GM18508 (cell line): ENCODE data around the gene NBEA.

ENCODE experiments used
- ATAC-seq: cut with Tn5 transposase; IDR thresholded peaks from one replicate; pipeline ENCODE4 v1.9.1; 2021; ENCODE audit warnings: moderate number of reproducible peaks; ENCODE audit not compliant: insufficient read depth, unreplicated experiment

NBEA gene

GRCh38 chr13:35163674-35164073, 221.6 kb downstream of the NBEA start:
- no peak for ATAC-seq

GRCh38 chr13:35164324-35164932, 222.4 kb downstream of the NBEA start:
- ATAC-seq, result peak; percentile 68

- ATAC-seq, result no peak
Measured at GRCh38 chr13:35165205-35165604, 223.1 kb downstream of the NBEA start.

GRCh38 chr13:35179494-35179893, 237.4 kb downstream of the NBEA start:
- ATAC-seq, result no peak

- ATAC-seq, result no peak
Measured at GRCh38 chr13:35179920-35180663, 238.0 kb downstream of the NBEA start.

GRCh38 chr13:35190241-35190640, 248.2 kb downstream of the NBEA start:
- ATAC-seq, result no peak

GRCh38 chr13:35191883-35192282, 249.8 kb downstream of the NBEA start:
- no peak for ATAC-seq

GRCh38 chr13:35198613-35199200, 256.6 kb downstream of the NBEA start:
- ATAC-seq, result no peak

GRCh38 chr13:35208587-35208986, 266.5 kb downstream of the NBEA start:
- ATAC-seq, result no peak

- no peak for ATAC-seq
Measured at GRCh38 chr13:35210261-35210660, 268.2 kb downstream of the NBEA start.

GRCh38 chr13:35211949-35212348, 269.9 kb downstream of the NBEA start:
- ATAC-seq, result no peak

GRCh38 chr13:35213911-35214310, 271.8 kb downstream of the NBEA start:
- no peak for ATAC-seq

- ATAC-seq, result no peak
Measured at GRCh38 chr13:35216131-35216530, 274.1 kb downstream of the NBEA start.

- ATAC-seq, result no peak
Measured at GRCh38 chr13:35219021-35219420, 277.0 kb downstream of the NBEA start.

GRCh38 chr13:35225159-35225558, 283.1 kb downstream of the NBEA start:
- no peak for ATAC-seq

GRCh38 chr13:35225582-35225981, 283.5 kb downstream of the NBEA start:
- ATAC-seq, result no peak

GRCh38 chr13:35228536-35228935, 286.5 kb downstream of the NBEA start:
- no peak for ATAC-seq

- ATAC-seq, result no peak
Measured at GRCh38 chr13:35231426-35231825, 289.4 kb downstream of the NBEA start.

GRCh38 chr13:35238274-35238673, 296.2 kb downstream of the NBEA start:
- ATAC-seq, result no peak

GRCh38 chr13:35252536-35253205, 310.6 kb downstream of the NBEA start:
- peak; percentile 77 for ATAC-seq

- no peak for ATAC-seq
Measured at GRCh38 chr13:35255241-35255640, 313.2 kb downstream of the NBEA start.
